ENCODE measurements around the gene SP4. TPM values are rescaled to one million over a fixed set of nuclear protein-coding genes. Genes with fewer than 3 reads are reported as not detected.

SP4 gene
- total RNA-seq, 2 donors from 2014 or later, result 19.9 to 22.6 TPM

DNA sequence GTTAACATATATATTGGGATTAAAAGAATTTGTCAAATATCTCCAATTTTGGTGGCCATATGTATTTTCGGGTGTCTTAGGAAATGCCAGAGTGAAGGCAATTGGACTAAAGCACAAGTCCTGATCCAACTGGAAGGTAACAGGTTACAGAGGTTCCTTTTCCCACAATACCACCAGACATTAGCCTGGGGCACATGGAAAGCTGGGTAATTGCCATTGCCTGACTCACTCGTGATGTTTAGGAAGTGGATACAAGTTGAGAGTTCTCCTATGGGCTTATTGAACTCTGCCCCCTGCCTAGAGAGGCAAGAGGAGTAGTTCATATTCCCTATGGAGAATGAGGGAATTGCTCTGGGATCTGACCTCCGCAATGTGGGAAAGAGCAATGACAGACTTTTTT, 120.6 kb downstream of the SP4 start:
- ATAC-seq (no peak), DNase-seq (ENCODE audit: low spot score) (no peak)
- Mint-ChIP-seq H3K27me3 (peaks cover 14 to 47% of the 10 kb centered on the region in 2 donors), H3K9me3 (no peaks in the 10 kb centered on the region), H3K4me1 (ENCODE audit: low read depth in 2 of 2) (peaks cover 0 to 3% of the 10 kb centered on the region in 2 donors), H3K36me3 (no peaks in the 10 kb centered on the region), H3K27ac (no peak overlapping the region), H3K4me3 (no peak overlapping the region)

GRCh38 chr7:21550076-21550475, 122.2 kb downstream of the SP4 start:
- Mint-ChIP-seq H3K27ac (no peak overlapping the region), H3K36me3 (no peaks in the 10 kb centered on the region), H3K4me1 (ENCODE audit: low read depth in 2 of 2) (no peaks in the 10 kb centered on the region), H3K9me3 (no peaks in the 10 kb centered on the region), H3K27me3 (peaks cover 7 to 38% of the 10 kb centered on the region in 2 donors), H3K4me3 (no peak overlapping the region)
- DNase-seq (ENCODE audit: low spot score) (no peak), ATAC-seq (no peak)

DNA sequence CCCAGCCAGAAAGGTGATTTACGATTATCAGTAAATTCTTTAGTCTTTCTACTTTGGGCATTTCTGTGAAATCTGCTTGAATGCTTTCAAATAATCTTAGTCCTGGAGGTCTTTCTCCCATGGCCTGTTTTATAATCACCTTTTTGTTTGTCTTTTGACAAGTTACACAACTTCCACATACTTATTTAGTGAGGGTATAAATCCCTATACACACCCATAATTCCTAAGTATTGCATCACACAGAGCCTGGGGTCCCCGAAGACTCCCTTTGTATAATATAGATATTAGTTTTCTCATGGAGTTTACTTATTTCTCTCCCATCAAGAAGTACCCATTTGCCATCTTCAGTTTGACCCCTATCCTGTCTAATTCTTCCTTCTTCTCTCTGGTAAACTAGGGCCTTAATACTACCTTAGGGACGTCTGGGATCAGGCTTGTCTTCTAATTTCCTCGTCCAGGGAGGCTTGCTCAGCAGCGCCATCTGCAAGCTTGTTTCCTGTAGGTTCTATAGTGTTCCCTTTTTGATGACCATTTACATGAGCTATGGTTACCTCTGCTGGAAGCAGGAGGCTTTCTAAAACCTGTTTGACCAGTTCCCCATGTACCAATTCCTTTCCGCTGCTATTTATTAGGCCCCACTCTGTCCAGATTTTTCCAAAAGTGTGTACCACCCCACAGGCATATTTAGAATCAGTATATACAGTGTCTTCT, 123.1 kb downstream of the SP4 start:
- H3K27me3 Mint-ChIP-seq, result peaks cover 10 to 31% of the 10 kb centered on the region in 2 donors
- no peaks in the 10 kb centered on the region for H3K9me3 Mint-ChIP-seq
- no peak overlapping the region for H3K27ac Mint-ChIP-seq
- H3K4me1 Mint-ChIP-seq (ENCODE audit: low read depth in 2 of 2), result no peaks in the 10 kb centered on the region
- DNase-seq (ENCODE audit: low spot score) (no peak), ATAC-seq (no peak)
- H3K4me3 Mint-ChIP-seq, result no peak overlapping the region
- no peaks in the 10 kb centered on the region for H3K36me3 Mint-ChIP-seq

DNA sequence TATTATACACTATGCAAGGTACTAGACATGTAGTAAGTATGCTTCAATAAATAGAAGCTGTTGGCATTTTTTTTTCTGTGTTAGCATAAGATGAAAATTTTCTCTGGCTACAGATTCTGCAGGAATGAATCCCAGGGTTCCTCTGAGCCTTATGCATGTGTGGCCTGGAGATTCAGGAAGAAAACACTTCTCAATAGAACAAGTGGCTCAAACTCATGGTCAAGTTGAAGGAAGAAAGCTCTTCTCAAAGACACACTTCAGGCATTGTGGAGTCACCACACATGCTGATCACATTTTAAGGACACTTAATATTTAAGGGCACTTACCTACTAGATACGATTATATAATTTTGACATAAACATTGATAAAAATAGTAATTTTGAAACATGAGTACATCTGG, 134.5 kb downstream of the SP4 start:
- Mint-ChIP-seq H3K4me1 (ENCODE audit: low read depth in 2 of 2) (no peaks in the 10 kb centered on the region), H3K9me3 (no peaks in the 10 kb centered on the region), H3K4me3 (no peak overlapping the region), H3K27ac (no peak overlapping the region), H3K27me3 (peaks cover 0 to 4% of the 10 kb centered on the region in 2 donors), H3K36me3 (no peaks in the 10 kb centered on the region)
- ATAC-seq (no peak), DNase-seq (ENCODE audit: low spot score) (no peak)

Other genes starting within 250 kb of the SP4 start
- under 1 TPM; 0.05 to 0.45 TPM for gene DNAH11, start 115.0 kb downstream of the SP4 start, total RNA-seq